Measurements from ENCODE around the gene RAB2B. TPM values are rescaled to one million over a fixed set of nuclear protein-coding genes. Genes with fewer than 3 reads are reported as not detected.
A peak's percentile ranks its signal among the peaks of the same experiment; 100 is the strongest.

RAB2B gene
- total and polyA plus RNA-seq, 7 donors, result 3.6 to 11.1 (median 6.3) TPM

GRCh38 chr14:21431126-21431525 lies 45.6 kb downstream of the RAB2B start:
- no peak for ATAC-seq
- WGBS, 3 donors, result 52 to 79% (median 67%) methylated on average over 2 of the region's 2 CpGs
- no peaks in the 10 kb centered on the region for H3K27me3 ChIP-seq (ENCODE audit: insufficient read depth in 3 of 3, low read length in 2 of 3)
- no peak overlapping the region for H3K27ac ChIP-seq
- DNase-seq, result no peak
- peaks cover 16% of the 10 kb centered on the region for H3K4me1 ChIP-seq
- peaks cover 4 to 56% of the 10 kb centered on the region in 2 donors for H3K36me3 ChIP-seq (ENCODE audit: insufficient read depth in 1 of 2, low read depth in 1 of 2)
- intact Hi-C loops (cut with DNase I), result no loop called here
- no peak overlapping the region for H3K4me3 ChIP-seq
- no peaks in the 10 kb centered on the region for H3K9me3 ChIP-seq
- no peak for TF ChIP-seq CTCF (IDR thresholded peaks at IDR 0.05)

- Histone ChIP-seq H3K9me3 (no peaks in the 10 kb centered on the region), H3K4me1 (peaks cover 6% of the 10 kb centered on the region), H3K27me3 (ENCODE audit: insufficient read depth in 3 of 3, low read length in 2 of 3) (no peaks in the 10 kb centered on the region), H3K36me3 (ENCODE audit: insufficient read depth in 1 of 2, low read depth in 1 of 2) (peaks cover 5 to 78% of the 10 kb centered on the region in 2 donors), H3K4me3 (no peak overlapping the region), H3K27ac (no peak overlapping the region)
- intact Hi-C loops (cut with DNase I), result no loop called here
- DNase-seq, result peak; percentile 45 to 56
- no peak for TF ChIP-seq CTCF (IDR thresholded peaks at IDR 0.05)
- ATAC-seq, result peak; percentile 88 to 96 (median 88)
- 22 to 37% (median 28%) methylated on average over 4 of the region's 4 CpGs for WGBS, 3 donors
These were observed 47.8 kb downstream of the RAB2B start for GRCh38 chr14:21428930-21429329.

- Histone ChIP-seq H3K9me3 (no peaks in the 10 kb centered on the region), H3K27ac (no peak overlapping the region), H3K36me3 (ENCODE audit: insufficient read depth in 1 of 2, low read depth in 1 of 2) (peaks cover 13 to 100% of the 10 kb centered on the region in 2 donors), H3K4me1 (peaks cover 6% of the 10 kb centered on the region), H3K4me3 (no peak overlapping the region), H3K27me3 (ENCODE audit: insufficient read depth in 3 of 3, low read length in 2 of 3) (no peaks in the 10 kb centered on the region)
- 91 to 97% (median 96%) methylated on average over 1 of the region's 1 CpG for WGBS, 3 donors
- ATAC-seq (no peak), DNase-seq (no peak)
- intact Hi-C loops (cut with DNase I), result no loop called here
- no peak for TF ChIP-seq CTCF (IDR thresholded peaks at IDR 0.05)
These were observed 50.1 kb downstream of the RAB2B start for GRCh38 chr14:21426692-21427091.

- H3K27me3 ChIP-seq (ENCODE audit: insufficient read depth in 3 of 3, low read length in 2 of 3), result no peaks in the 10 kb centered on the region
- WGBS, 3 donors, result 82 to 92% (median 85%) methylated on average over 5 of the region's 5 CpGs
- TF ChIP-seq CTCF (IDR thresholded peaks at IDR 0.05), result no peak
- H3K4me1 ChIP-seq, result no peaks in the 10 kb centered on the region
- ATAC-seq, result no peak
- no peak for DNase-seq
- H3K9me3 ChIP-seq, result no peaks in the 10 kb centered on the region
- H3K27ac ChIP-seq, result no peak overlapping the region
- intact Hi-C loops (cut with DNase I), result no loop called here
- H3K4me3 ChIP-seq, result no peak overlapping the region
- peaks cover 11 to 97% of the 10 kb centered on the region in 2 donors for H3K36me3 ChIP-seq (ENCODE audit: insufficient read depth in 1 of 2, low read depth in 1 of 2)
These were observed 57.2 kb downstream of the RAB2B start for GRCh38 chr14:21419528-21419927.

- Histone ChIP-seq H3K27ac (no peak overlapping the region), H3K9me3 (no peaks in the 10 kb centered on the region), H3K4me1 (no peaks in the 10 kb centered on the region), H3K4me3 (no peak overlapping the region), H3K27me3 (ENCODE audit: insufficient read depth in 3 of 3, low read length in 2 of 3) (no peaks in the 10 kb centered on the region), H3K36me3 (ENCODE audit: insufficient read depth in 1 of 2, low read depth in 1 of 2) (peaks cover 13 to 97% of the 10 kb centered on the region in 2 donors)
- DNase-seq, result no peak
- ATAC-seq, result no peak
- intact Hi-C loops (cut with DNase I), result no loop called here
- WGBS, 3 donors, result 94 to 95% (median 94%) methylated on average over 4 of the region's 4 CpGs
- TF ChIP-seq CTCF (IDR thresholded peaks at IDR 0.05), result no peak
These were observed 61.4 kb downstream of the RAB2B start for GRCh38 chr14:21415329-21415728.

All from psoas muscle (tissue), 8 donors.